Liver (tissue), 3 donors: ENCODE data around the gene CACNA1C.

Source experiments
- EGR1 ChIP-seq, 2 donors: IDR thresholded peaks; 2 replicates each; pipeline ENCODE4 v1.6.1; 2016 to 2018; ENCODE audit warnings: antibody characterized with exemption in 2 of 2, low read depth in 2 of 2
- FOXA1 ChIP-seq: IDR thresholded peaks from 2 replicates; pipeline ENCODE4 v1.6.1; 2016; ENCODE audit warnings: antibody characterized with exemption
- GABPA ChIP-seq, 2 donors: IDR thresholded peaks in 1 of 2; conservative IDR thresholded peaks in 1 of 2; 2 replicates each; pipeline ENCODE4 v1.6.1; 2016; ENCODE audit warnings: antibody characterized with exemption in 2 of 2, mild to moderate bottlenecking in 1 of 2, moderate library complexity in 1 of 2
- HNF4G ChIP-seq: IDR thresholded peaks from 2 replicates; pipeline ENCODE4 v1.6.1; 2016; ENCODE audit warnings: antibody characterized with exemption
- JUND ChIP-seq, 2 donors: IDR thresholded peaks; 2 replicates each; pipeline ENCODE4 v1.6.1; 2016; ENCODE audit warnings: antibody characterized with exemption in 2 of 2
- RAD21 ChIP-seq, 2 donors: IDR thresholded peaks; 2 replicates each; pipeline ENCODE4 v1.6.1; 2016; ENCODE audit warnings: antibody characterized with exemption in 2 of 2, mild to moderate bottlenecking in 2 of 2
- REST ChIP-seq: IDR thresholded peaks from 2 replicates; pipeline ENCODE4 v1.6.1; 2016; ENCODE audit warnings: antibody characterized with exemption, mild to moderate bottlenecking
- RXRA ChIP-seq, 2 donors: IDR thresholded peaks; 2 replicates each; pipeline ENCODE4 v1.6.1; 2017 to 2018; ENCODE audit warnings: antibody characterized with exemption in 2 of 2, mild to moderate bottlenecking in 1 of 2
- TAF1 ChIP-seq: conservative IDR thresholded peaks from 2 replicates; pipeline ENCODE4 v1.6.1; 2016; ENCODE audit warnings: antibody characterized with exemption, mild to moderate bottlenecking
- YY1 ChIP-seq: IDR thresholded peaks from 2 replicates; pipeline ENCODE4 v1.6.1; 2016; ENCODE audit warnings: antibody characterized with exemption, mild to moderate bottlenecking
- ZBTB33 ChIP-seq: IDR thresholded peaks from 2 replicates; pipeline ENCODE4 v1.6.1; 2016; ENCODE audit warnings: antibody characterized with exemption
- TF ChIP-seq, protein P1 (sequence below): fragments of 150-350 bp; IDR thresholded peaks from 2 replicates; pipeline ENCODE4 v1.5.1; 2017; ENCODE audit warnings: improper control_type of control experiment, low read depth, low read length; ENCODE audit not compliant: missing input control
- TF ChIP-seq, protein P2 (sequence below): IDR thresholded peaks from 2 replicates; pipeline ENCODE4 v1.6.1; 2016; ENCODE audit warnings: antibody characterized with exemption
- TF ChIP-seq, protein P3 (sequence below): IDR thresholded peaks from 2 replicates; pipeline ENCODE4 v1.6.1; 2016; ENCODE audit warnings: antibody characterized with exemption
- donor health status: healthy.
- donor health status: healthy.

DNA sequence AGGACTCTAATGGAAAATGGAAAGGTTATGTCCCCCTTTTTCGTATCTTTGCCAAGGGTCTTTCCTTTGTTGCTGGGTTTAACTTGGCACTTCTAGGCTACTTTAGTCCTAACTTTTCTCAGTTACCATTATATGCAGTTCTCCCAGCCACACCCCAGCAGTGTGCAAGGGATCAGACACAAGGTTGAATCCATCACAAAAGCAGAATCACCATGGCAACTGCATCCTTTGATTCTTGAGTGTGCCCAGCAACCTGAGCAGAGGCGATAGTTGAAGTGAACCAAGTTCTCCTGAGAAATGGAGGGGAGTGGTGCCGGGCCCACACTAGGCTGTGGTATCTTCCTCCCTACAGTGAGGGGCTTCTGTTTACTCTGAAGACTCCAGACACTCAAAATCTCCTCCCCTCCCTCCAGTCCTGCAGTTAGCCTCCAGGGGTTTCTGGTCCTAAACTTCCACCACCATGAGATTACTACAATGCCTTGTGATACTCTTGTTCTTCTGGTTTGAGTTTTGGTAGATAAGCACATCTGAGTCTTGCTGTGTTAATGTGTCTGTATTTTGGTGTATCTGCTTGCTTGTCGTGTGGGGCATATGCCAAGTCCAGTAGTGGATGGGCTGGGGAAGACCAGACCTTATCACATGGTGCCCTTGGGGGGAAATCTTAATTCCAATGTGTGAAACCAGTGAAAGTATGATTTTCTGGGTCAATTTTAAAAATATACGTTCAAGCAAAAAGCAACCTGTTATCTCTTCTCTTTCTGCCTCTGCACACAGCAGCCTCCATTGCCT, 183.9 kb downstream of the CACNA1C start:
- TF ChIP-seq, protein P1, sequence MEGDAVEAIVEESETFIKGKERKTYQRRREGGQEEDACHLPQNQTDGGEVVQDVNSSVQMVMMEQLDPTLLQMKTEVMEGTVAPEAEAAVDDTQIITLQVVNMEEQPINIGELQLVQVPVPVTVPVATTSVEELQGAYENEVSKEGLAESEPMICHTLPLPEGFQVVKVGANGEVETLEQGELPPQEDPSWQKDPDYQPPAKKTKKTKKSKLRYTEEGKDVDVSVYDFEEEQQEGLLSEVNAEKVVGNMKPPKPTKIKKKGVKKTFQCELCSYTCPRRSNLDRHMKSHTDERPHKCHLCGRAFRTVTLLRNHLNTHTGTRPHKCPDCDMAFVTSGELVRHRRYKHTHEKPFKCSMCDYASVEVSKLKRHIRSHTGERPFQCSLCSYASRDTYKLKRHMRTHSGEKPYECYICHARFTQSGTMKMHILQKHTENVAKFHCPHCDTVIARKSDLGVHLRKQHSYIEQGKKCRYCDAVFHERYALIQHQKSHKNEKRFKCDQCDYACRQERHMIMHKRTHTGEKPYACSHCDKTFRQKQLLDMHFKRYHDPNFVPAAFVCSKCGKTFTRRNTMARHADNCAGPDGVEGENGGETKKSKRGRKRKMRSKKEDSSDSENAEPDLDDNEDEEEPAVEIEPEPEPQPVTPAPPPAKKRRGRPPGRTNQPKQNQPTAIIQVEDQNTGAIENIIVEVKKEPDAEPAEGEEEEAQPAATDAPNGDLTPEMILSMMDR, result no peak
- no peak for TF ChIP-seq GABPA (IDR thresholded peaks at IDR 0.05 in 1 of 2, conservative IDR thresholded peaks at IDR 0.05 in 1 of 2)
- TF ChIP-seq ZBTB33, result no peak
- TF ChIP-seq EGR1 (IDR thresholded peaks at IDR 0.05; ENCODE audit: low read depth in 2 of 2), result no peak
- TF ChIP-seq, protein P2, sequence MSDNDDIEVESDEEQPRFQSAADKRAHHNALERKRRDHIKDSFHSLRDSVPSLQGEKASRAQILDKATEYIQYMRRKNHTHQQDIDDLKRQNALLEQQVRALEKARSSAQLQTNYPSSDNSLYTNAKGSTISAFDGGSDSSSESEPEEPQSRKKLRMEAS, result no peak
- TF ChIP-seq JUND (IDR thresholded peaks at IDR 0.05), result no peak
- no peak for TF ChIP-seq TAF1
- TF ChIP-seq, protein P3, sequence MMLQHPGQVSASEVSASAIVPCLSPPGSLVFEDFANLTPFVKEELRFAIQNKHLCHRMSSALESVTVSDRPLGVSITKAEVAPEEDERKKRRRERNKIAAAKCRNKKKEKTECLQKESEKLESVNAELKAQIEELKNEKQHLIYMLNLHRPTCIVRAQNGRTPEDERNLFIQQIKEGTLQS, result no peak
- no peak for TF ChIP-seq REST
- no peak for TF ChIP-seq RAD21 (IDR thresholded peaks at IDR 0.05)
- no peak for TF ChIP-seq HNF4G
- TF ChIP-seq RXRA (IDR thresholded peaks at IDR 0.05), result no peak
- no peak for TF ChIP-seq YY1
- no peak for TF ChIP-seq FOXA1
